ENCODE results near the gene EXT2. TPM values are rescaled to one million over a fixed set of nuclear protein-coding genes. Genes with fewer than 3 reads are reported as not detected.

The EXT2 gene
- total RNA-seq, 2 donors from 2014 or later = 47.7 to 60.3 TPM

GRCh38 chr11:44189986-44190882 is 94.8 kb downstream of the EXT2 start:
- H3K4me3 ChIP-seq (ENCODE audit: low read length) = no peak overlapping the region
- 97% methylated on average over 5 of the region's 5 CpGs; no CpG with 5 or more reads in 1 of the 2 experiments for WGBS, 2 experiments (ENCODE audit: insufficient coverage in 1 of 2, insufficient read length in 1 of 2)
- H3K9me3 ChIP-seq (ENCODE audit: control insufficient read depth, low read length) = peaks cover 33% of the 10 kb centered on the region
- no peak overlapping the region for H3K9ac ChIP-seq (ENCODE audit: extremely low read depth, low read length, poor library complexity, severe bottlenecking)
- H3K9me3 Mint-ChIP-seq = peaks cover 36% of the 10 kb centered on the region
- no peaks in the 10 kb centered on the region for H3K4me1 ChIP-seq (ENCODE audit: control insufficient read depth, insufficient read depth, low read length)
- no peak overlapping the region for H3K27ac Mint-ChIP-seq
- TF ChIP-seq, protein P1, sequence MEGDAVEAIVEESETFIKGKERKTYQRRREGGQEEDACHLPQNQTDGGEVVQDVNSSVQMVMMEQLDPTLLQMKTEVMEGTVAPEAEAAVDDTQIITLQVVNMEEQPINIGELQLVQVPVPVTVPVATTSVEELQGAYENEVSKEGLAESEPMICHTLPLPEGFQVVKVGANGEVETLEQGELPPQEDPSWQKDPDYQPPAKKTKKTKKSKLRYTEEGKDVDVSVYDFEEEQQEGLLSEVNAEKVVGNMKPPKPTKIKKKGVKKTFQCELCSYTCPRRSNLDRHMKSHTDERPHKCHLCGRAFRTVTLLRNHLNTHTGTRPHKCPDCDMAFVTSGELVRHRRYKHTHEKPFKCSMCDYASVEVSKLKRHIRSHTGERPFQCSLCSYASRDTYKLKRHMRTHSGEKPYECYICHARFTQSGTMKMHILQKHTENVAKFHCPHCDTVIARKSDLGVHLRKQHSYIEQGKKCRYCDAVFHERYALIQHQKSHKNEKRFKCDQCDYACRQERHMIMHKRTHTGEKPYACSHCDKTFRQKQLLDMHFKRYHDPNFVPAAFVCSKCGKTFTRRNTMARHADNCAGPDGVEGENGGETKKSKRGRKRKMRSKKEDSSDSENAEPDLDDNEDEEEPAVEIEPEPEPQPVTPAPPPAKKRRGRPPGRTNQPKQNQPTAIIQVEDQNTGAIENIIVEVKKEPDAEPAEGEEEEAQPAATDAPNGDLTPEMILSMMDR (conservative IDR thresholded peaks at IDR 0.05) = no peak
- no peaks in the 10 kb centered on the region for H3K27me3 ChIP-seq (ENCODE audit: control insufficient read depth, insufficient read depth, low read length, poor library complexity, severe bottlenecking)
- no peak for DNase-seq
- H3K27ac ChIP-seq (ENCODE audit: low read depth, low read length) = no peak overlapping the region
- H3K4me3 Mint-ChIP-seq = no peak overlapping the region
- peaks cover 10% of the 10 kb centered on the region for H3K36me3 ChIP-seq (ENCODE audit: control insufficient read depth, insufficient read depth, low read length)
- peaks cover 19% of the 10 kb centered on the region for H3K4me1 Mint-ChIP-seq
- no peaks in the 10 kb centered on the region for H3K27me3 Mint-ChIP-seq (ENCODE audit: insufficient read depth)
- peaks cover 34% of the 10 kb centered on the region for H3K36me3 Mint-ChIP-seq (ENCODE audit: low read depth)

GRCh38 chr11:44190883-44191230 is 95.4 kb downstream of the EXT2 start:
- no peaks in the 10 kb centered on the region for H3K27me3 ChIP-seq (ENCODE audit: control insufficient read depth, insufficient read depth, low read length, poor library complexity, severe bottlenecking)
- H3K36me3 Mint-ChIP-seq (ENCODE audit: low read depth) = peaks cover 36% of the 10 kb centered on the region
- peaks cover 10% of the 10 kb centered on the region for H3K36me3 ChIP-seq (ENCODE audit: control insufficient read depth, insufficient read depth, low read length)
- no peaks in the 10 kb centered on the region for H3K27me3 Mint-ChIP-seq (ENCODE audit: insufficient read depth)
- no peak overlapping the region for H3K27ac Mint-ChIP-seq
- peaks cover 36% of the 10 kb centered on the region for H3K9me3 Mint-ChIP-seq
- no peak for DNase-seq
- no peak overlapping the region for H3K27ac ChIP-seq (ENCODE audit: low read depth, low read length)
- WGBS, 2 experiments (ENCODE audit: insufficient coverage in 1 of 2, insufficient read length in 1 of 2) = 92% methylated on average over 2 of the region's 2 CpGs; no CpG with 5 or more reads in 1 of the 2 experiments
- peaks cover 19% of the 10 kb centered on the region for H3K4me1 Mint-ChIP-seq
- H3K4me3 Mint-ChIP-seq = no peak overlapping the region
- peaks cover 37% of the 10 kb centered on the region for H3K9me3 ChIP-seq (ENCODE audit: control insufficient read depth, low read length)
- TF ChIP-seq, protein P1 (conservative IDR thresholded peaks at IDR 0.05) = no peak
- H3K9ac ChIP-seq (ENCODE audit: extremely low read depth, low read length, poor library complexity, severe bottlenecking) = no peak overlapping the region
- no peaks in the 10 kb centered on the region for H3K4me1 ChIP-seq (ENCODE audit: control insufficient read depth, insufficient read depth, low read length)
- H3K4me3 ChIP-seq (ENCODE audit: low read length) = no peak overlapping the region

DNA sequence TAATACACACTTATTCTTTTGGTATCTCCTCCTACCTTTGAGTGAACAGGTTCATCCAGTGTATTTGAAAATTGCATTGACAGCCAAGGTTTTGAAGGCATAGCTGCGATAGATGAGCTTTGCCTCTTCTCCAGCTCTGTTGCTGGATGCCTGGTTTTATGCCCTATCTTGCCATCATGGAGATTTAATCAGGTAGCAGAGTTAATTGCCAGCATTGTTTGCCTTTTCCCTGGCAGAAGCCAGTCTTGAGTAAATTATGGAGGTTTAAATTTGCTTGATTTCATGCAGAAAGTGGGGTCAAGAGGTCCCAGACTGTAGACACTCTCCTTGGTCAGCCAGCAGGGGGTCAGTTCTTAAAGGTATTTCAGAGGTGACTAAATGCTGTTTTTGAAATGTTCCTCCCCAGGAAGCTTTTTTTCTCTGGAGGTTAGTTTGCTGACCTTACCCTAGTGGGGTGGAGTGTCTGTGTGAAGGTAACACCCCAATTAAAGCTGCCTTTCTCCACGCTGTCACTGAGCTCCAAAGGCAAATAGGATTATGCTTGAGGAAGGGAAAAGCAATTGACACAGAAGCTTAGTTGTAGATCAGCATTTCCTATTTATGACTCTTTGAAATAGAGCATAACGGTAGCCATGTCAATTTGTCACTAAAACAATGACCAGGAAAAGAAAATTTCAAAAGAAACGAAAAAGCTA is 96.0 kb downstream of the EXT2 start:
- DNase-seq = no peak
- no peak overlapping the region for H3K9ac ChIP-seq (ENCODE audit: extremely low read depth, low read length, poor library complexity, severe bottlenecking)
- Mint-ChIP-seq H3K36me3 (ENCODE audit: low read depth) (peaks cover 39% of the 10 kb centered on the region), H3K27me3 (ENCODE audit: insufficient read depth) (no peaks in the 10 kb centered on the region), H3K27ac (no peak overlapping the region), H3K9me3 (peaks cover 39% of the 10 kb centered on the region), H3K4me1 (peaks cover 19% of the 10 kb centered on the region), H3K4me3 (no peak overlapping the region)
- H3K27me3 ChIP-seq (ENCODE audit: control insufficient read depth, insufficient read depth, low read length, poor library complexity, severe bottlenecking) = no peaks in the 10 kb centered on the region
- peaks cover 42% of the 10 kb centered on the region for H3K9me3 ChIP-seq (ENCODE audit: control insufficient read depth, low read length)
- no peak overlapping the region for H3K27ac ChIP-seq (ENCODE audit: low read depth, low read length)
- WGBS, 2 experiments (ENCODE audit: insufficient coverage in 1 of 2, insufficient read length in 1 of 2) = 75 to 86% methylated on average over 2 to 3 of the region's 4 CpGs
- no peak overlapping the region for H3K4me3 ChIP-seq (ENCODE audit: low read length)
- H3K36me3 ChIP-seq (ENCODE audit: control insufficient read depth, insufficient read depth, low read length) = peaks cover 10% of the 10 kb centered on the region
- TF ChIP-seq, protein P1 (conservative IDR thresholded peaks at IDR 0.05) = no peak
- no peaks in the 10 kb centered on the region for H3K4me1 ChIP-seq (ENCODE audit: control insufficient read depth, insufficient read depth, low read length)

Measured in endodermal cell (in vitro differentiated cells).